ENCODE results near the gene MST1R.
"Not testable (repeated sequence)": the region's sequence is repeated elsewhere in the genome, so short reads cannot be mapped to it uniquely, and the experiment has no call there.

The MST1R gene

GRCh38 chr3:49910409-49911123, 6.9 kb upstream of the MST1R start:
- DNase-seq, result peak; percentile 66

GRCh38 chr3:49908373-49909199, 4.9 kb upstream of the MST1R start:
- DNase-seq, result no peak

GRCh38 chr3:49906073-49906743, 2.5 kb upstream of the MST1R start:
- peak; percentile 59 for DNase-seq

GRCh38 chr3:49904448-49904847, 775 bp upstream of the MST1R start:
- DNase-seq, result not testable (repeated sequence)

- DNase-seq, result no peak
Measured at GRCh38 chr3:49902511-49903345, 945 bp downstream of the MST1R start.

- no peak for DNase-seq
Measured at GRCh38 chr3:49901366-49902339, 2.0 kb downstream of the MST1R start.

GRCh38 chr3:49900491-49901153, 3.1 kb downstream of the MST1R start:
- DNase-seq, result no peak

- DNase-seq, result no peak
Measured at GRCh38 chr3:49899815-49900214, 3.9 kb downstream of the MST1R start.

- DNase-seq, result no peak
Measured at GRCh38 chr3:49898991-49899390, 4.7 kb downstream of the MST1R start.

GRCh38 chr3:49896345-49896744, 7.3 kb downstream of the MST1R start:
- no peak for DNase-seq

GRCh38 chr3:49895791-49896190, 7.9 kb downstream of the MST1R start:
- DNase-seq, result no peak

- no peak for DNase-seq
Measured at GRCh38 chr3:49889296-49889695, 14.4 kb downstream of the MST1R start.

- no peak for DNase-seq
Measured at GRCh38 chr3:49886922-49887265, 16.8 kb downstream of the MST1R start.

- no peak for DNase-seq
Measured at GRCh38 chr3:49883998-49884397, 19.7 kb downstream of the MST1R start.

- no peak for DNase-seq
Measured at GRCh38 chr3:49882166-49882565, 21.5 kb downstream of the MST1R start.

GRCh38 chr3:49880581-49881315, 22.9 kb downstream of the MST1R start:
- peak; percentile 81 for DNase-seq

- DNase-seq, result no peak
Measured at GRCh38 chr3:49879721-49880120, 24.0 kb downstream of the MST1R start.

GRCh38 chr3:49878686-49879085, 25.0 kb downstream of the MST1R start:
- no peak for DNase-seq

- DNase-seq, result no peak
Measured at GRCh38 chr3:49877716-49878115, 26.0 kb downstream of the MST1R start.

- no peak for DNase-seq
Measured at GRCh38 chr3:49876567-49876966, 27.1 kb downstream of the MST1R start.
